Subcutaneous abdominal adipose tissue (tissue), 5 donors: ENCODE results near the gene ATF5.

Source experiments
- H3K27ac ChIP-seq: one replicate; pipeline ENCODE4 v1.7.0; 2013; ENCODE audit warnings: low read depth, mild to moderate bottlenecking, inconsistent platforms, low read length, moderate library complexity
- H3K27me3 ChIP-seq, 5 donors: one replicate each; pipeline ENCODE4 v1.7.0; 2013; ENCODE audit warnings: low read length in 5 of 5, inconsistent platforms in 1 of 5; ENCODE audit not compliant: control insufficient read depth in 5 of 5, insufficient read depth in 4 of 5
- H3K36me3 ChIP-seq, 5 donors: one replicate each; pipeline ENCODE4 v1.7.0; 2013; ENCODE audit warnings: low read length in 5 of 5; ENCODE audit not compliant: control insufficient read depth in 5 of 5, insufficient read depth in 5 of 5
- H3K4me1 ChIP-seq, 5 donors: one replicate each; pipeline ENCODE4 v1.7.0; 2013; ENCODE audit warnings: low read length in 5 of 5, mild to moderate bottlenecking in 3 of 5, moderate library complexity in 1 of 5; ENCODE audit not compliant: control insufficient read depth in 5 of 5, insufficient read depth in 5 of 5
- H3K4me3 ChIP-seq, 5 donors: one replicate each; pipeline ENCODE4 v1.7.0; 2013; ENCODE audit warnings: low read length in 5 of 5, low read depth in 1 of 5
- H3K9ac ChIP-seq, 5 donors: one replicate each; pipeline ENCODE4 v1.7.0; 2013; ENCODE audit warnings: low read length in 5 of 5, mild to moderate bottlenecking in 4 of 5, moderate library complexity in 3 of 5
- H3K9me3 ChIP-seq, 5 donors: one replicate each; pipeline ENCODE4 v1.7.0; 2013; ENCODE audit warnings: low read length in 5 of 5; ENCODE audit not compliant: control insufficient read depth in 5 of 5
- donor health status: healthy.
- donor health status: healthy.
- donor health status: healthy.
- donor health status: healthy.
- donor health status: healthy.

The ATF5 gene

GRCh38 chr19:49894011-49894664, 34.9 kb upstream of the ATF5 start:
- H3K9ac ChIP-seq = no peak overlapping the region
- peaks cover 0 to 39% (median 19%) of the 10 kb centered on the region in 5 donors for H3K4me1 ChIP-seq
- H3K36me3 ChIP-seq = no peaks in the 10 kb centered on the region
- no peaks in the 10 kb centered on the region for H3K9me3 ChIP-seq
- no peak overlapping the region for H3K4me3 ChIP-seq
- H3K27ac ChIP-seq = no peak overlapping the region
- H3K27me3 ChIP-seq = peaks cover 0 to 27% (median 9%) of the 10 kb centered on the region in 5 donors

GRCh38 chr19:49894879-49895565, 34.0 kb upstream of the ATF5 start:
- no peaks in the 10 kb centered on the region for H3K9me3 ChIP-seq
- no peaks in the 10 kb centered on the region for H3K36me3 ChIP-seq
- no peak overlapping the region for H3K27ac ChIP-seq
- no peak overlapping the region for H3K4me3 ChIP-seq
- peaks cover 0 to 34% (median 18%) of the 10 kb centered on the region in 5 donors for H3K4me1 ChIP-seq
- no peak overlapping the region for H3K9ac ChIP-seq
- H3K27me3 ChIP-seq = peaks cover 0 to 27% (median 9%) of the 10 kb centered on the region in 5 donors

GRCh38 chr19:49895566-49896297, 33.3 kb upstream of the ATF5 start:
- no peak overlapping the region for H3K27ac ChIP-seq
- H3K27me3 ChIP-seq = peaks cover 0 to 27% (median 9%) of the 10 kb centered on the region in 5 donors
- H3K9me3 ChIP-seq = no peaks in the 10 kb centered on the region
- no peak overlapping the region for H3K9ac ChIP-seq
- H3K4me3 ChIP-seq = peak overlapping the region in 1 of 5 donors; percentile 38
- no peaks in the 10 kb centered on the region for H3K36me3 ChIP-seq
- peaks cover 0 to 30% (median 14%) of the 10 kb centered on the region in 5 donors for H3K4me1 ChIP-seq

GRCh38 chr19:49896863-49897621, 32.0 kb upstream of the ATF5 start, which contains the start of gene IL4I1:
Gene IL4I1 (minus strand): TSS chr19:49896887. CDS start chr19:49896160, 727 bp downstream.
- peak within 1 kb of the TSS; percentile 65 for H3K27ac ChIP-seq
- peak within 1 kb of the TSS in 2 of 5 donors; percentile 30 to 59 for H3K9ac ChIP-seq
- peak within 1 kb of the TSS in 1 of 5 donors; percentile 40 for H3K4me3 ChIP-seq
- peaks cover 0 to 23% (median 5%) of the 10 kb centered on the region in 5 donors for H3K27me3 ChIP-seq
- H3K36me3 ChIP-seq = no peaks in the 10 kb centered on the region
- peaks cover 0 to 30% (median 11%) of the 10 kb centered on the region in 5 donors for H3K4me1 ChIP-seq
- no peaks in the 10 kb centered on the region for H3K9me3 ChIP-seq

GRCh38 chr19:49904136-49904535, 24.9 kb upstream of the ATF5 start:
- peaks cover 0 to 8% (median 0%) of the 10 kb centered on the region in 5 donors for H3K4me1 ChIP-seq
- H3K4me3 ChIP-seq = no peak overlapping the region
- H3K9me3 ChIP-seq = no peaks in the 10 kb centered on the region
- no peaks in the 10 kb centered on the region for H3K27me3 ChIP-seq
- no peak overlapping the region for H3K27ac ChIP-seq
- peaks cover 0 to 30% (median 24%) of the 10 kb centered on the region in 5 donors for H3K36me3 ChIP-seq
- peak overlapping the region in 2 of 5 donors; percentile 23 to 40 for H3K9ac ChIP-seq

- peaks cover 0 to 38% (median 28%) of the 10 kb centered on the region in 5 donors for H3K36me3 ChIP-seq
- no peaks in the 10 kb centered on the region for H3K27me3 ChIP-seq
- H3K4me1 ChIP-seq = peaks cover 0 to 29% (median 11%) of the 10 kb centered on the region in 5 donors
- no peaks in the 10 kb centered on the region for H3K9me3 ChIP-seq
- H3K9ac ChIP-seq = peak overlapping the region in 1 of 5 donors; percentile 57
- H3K27ac ChIP-seq = no peak overlapping the region
- no peak overlapping the region for H3K4me3 ChIP-seq
These were observed 22.0 kb upstream of the ATF5 start for GRCh38 chr19:49906879-49907564.

GRCh38 chr19:49907745-49908446, 21.1 kb upstream of the ATF5 start:
- H3K4me1 ChIP-seq = peaks cover 0 to 29% (median 11%) of the 10 kb centered on the region in 5 donors
- peaks cover 0 to 45% (median 31%) of the 10 kb centered on the region in 5 donors for H3K36me3 ChIP-seq
- H3K4me3 ChIP-seq = no peak overlapping the region
- no peak overlapping the region for H3K9ac ChIP-seq
- no peaks in the 10 kb centered on the region for H3K9me3 ChIP-seq
- no peaks in the 10 kb centered on the region for H3K27me3 ChIP-seq
- no peak overlapping the region for H3K27ac ChIP-seq

GRCh38 chr19:49908480-49909420, 20.3 kb upstream of the ATF5 start:
- Histone ChIP-seq H3K4me3 (no peak overlapping the region), H3K9ac (no peak overlapping the region), H3K9me3 (no peaks in the 10 kb centered on the region), H3K36me3 (peaks cover 0 to 54% (median 38%) of the 10 kb centered on the region in 5 donors), H3K4me1 (peaks cover 0 to 28% (median 11%) of the 10 kb centered on the region in 5 donors), H3K27me3 (no peaks in the 10 kb centered on the region), H3K27ac (no peak overlapping the region)
